HUDEP-2 (cell line): ENCODE results near the gene PBX4.
A peak's percentile ranks its signal among the peaks of the same experiment; 100 is the strongest.

Source experiments
- DNase-seq, 76 experiments: peaks; one replicate each; lab custom pipeline; 2025; ENCODE audit not compliant: unreplicated experiment in 76 of 76; lab: John Stamatoyannopoulos, UW

PBX4 gene

DNA sequence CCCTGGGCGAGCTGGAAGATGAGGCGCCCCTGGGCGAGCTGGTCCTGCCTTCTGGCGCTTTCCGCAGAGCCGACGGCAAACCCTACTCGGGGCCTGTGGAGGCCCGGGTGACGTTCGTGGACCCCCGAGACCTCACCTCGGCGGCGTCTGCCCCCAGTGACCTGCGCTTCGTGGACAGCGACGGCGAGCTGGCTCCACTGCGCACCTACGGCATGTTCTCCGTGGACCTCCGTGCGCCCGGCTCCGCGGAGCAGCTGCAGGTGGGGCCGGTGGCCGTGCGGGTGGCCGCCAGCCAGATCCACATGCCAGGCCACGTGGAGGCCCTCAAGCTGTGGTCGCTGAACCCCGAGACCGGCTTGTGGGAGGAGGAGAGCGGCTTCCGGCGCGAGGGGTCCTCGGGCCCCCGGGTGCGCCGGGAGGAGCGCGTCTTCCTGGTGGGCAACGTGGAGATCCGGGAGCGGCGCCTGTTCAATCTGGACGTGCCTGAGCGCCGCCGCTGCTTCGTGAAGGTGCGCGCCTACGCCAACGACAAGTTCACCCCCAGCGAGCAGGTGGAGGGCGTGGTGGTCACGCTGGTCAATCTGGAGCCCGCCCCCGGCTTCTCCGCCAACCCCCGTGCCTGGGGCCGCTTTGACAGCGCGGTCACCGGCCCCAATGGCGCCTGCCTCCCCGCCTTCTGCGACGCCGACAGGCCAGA lies 74.1 kb downstream of the PBX4 start:
- no peak for DNase-seq

DNA sequence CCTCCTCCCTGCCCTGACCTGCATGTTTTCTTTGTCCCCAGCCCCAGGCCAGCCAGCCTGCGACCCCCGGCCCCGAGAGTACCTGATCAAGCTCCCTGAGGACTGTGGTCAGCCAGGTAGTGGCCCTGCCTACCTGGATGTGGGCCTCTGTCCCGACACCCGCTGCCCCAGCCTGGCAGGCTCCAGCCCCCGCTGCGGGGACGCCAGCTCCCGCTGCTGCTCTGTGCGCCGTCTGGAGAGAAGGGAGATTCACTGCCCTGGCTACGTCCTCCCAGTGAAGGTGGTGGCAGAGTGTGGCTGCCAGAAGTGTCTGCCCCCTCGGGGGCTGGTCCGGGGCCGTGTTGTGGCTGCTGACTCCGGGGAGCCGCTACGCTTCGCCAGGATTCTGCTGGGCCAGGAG lies 74.8 kb downstream of the PBX4 start:
- DNase-seq = no peak

DNA sequence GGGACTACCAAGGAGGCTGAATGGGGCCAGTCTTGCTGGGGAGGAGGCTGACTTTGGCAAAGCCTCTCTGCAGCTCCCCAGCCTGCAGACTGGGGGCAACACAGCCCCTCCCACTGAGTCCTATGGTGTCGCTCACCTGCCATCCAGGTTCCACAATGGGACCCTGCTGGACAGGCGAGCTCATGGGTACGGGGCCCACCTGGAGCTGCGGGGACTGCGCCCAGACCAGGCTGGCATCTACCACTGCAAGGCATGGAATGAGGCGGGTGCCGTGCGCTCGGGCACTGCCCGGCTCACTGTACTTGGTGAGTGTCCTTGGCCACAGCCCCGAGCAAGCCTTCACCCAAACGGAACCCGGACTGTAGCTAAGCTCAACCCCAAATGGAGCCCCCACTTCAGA lies 75.4 kb downstream of the PBX4 start:
- no peak for DNase-seq

DNA sequence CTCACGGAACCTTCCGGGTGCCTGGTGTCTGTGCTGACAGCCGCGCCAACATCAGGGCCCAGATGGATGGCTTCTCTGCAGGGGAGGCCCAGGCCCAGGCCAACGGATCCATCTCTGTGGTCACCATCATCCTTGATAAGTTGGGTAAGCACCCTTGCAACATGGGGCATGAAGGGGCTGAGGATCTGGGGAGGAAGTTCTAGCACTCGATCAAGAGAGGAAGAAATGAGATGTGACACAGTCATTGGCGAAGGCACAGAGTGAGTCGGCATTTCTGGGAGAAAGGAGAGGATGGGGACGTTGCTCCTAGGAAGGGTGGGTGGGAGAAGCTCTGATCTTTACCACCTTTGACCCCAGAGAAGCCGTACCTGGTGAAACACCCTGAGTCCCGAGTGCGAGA lies 76.0 kb downstream of the PBX4 start:
- no peak for DNase-seq

DNA sequence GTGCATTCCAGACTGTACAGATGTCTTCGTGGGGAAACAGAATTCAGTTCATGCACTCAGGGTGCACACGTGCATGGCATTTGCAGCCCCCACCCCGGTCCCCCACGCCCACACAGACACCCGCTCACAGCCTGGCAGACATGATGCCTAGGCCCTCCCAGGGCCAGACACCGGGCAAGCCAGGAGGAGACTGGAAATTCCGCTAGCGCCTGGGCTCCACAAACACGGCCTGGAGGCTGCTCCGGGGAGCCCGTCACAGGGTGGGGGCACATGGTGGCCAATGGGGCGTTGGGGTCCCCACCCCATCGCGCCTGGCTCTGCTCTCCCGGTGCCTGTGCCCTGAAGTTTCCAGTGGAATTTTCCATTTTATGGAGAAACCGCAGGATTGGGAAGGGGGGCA lies 76.9 kb downstream of the PBX4 start:
- DNase-seq = no peak

DNA sequence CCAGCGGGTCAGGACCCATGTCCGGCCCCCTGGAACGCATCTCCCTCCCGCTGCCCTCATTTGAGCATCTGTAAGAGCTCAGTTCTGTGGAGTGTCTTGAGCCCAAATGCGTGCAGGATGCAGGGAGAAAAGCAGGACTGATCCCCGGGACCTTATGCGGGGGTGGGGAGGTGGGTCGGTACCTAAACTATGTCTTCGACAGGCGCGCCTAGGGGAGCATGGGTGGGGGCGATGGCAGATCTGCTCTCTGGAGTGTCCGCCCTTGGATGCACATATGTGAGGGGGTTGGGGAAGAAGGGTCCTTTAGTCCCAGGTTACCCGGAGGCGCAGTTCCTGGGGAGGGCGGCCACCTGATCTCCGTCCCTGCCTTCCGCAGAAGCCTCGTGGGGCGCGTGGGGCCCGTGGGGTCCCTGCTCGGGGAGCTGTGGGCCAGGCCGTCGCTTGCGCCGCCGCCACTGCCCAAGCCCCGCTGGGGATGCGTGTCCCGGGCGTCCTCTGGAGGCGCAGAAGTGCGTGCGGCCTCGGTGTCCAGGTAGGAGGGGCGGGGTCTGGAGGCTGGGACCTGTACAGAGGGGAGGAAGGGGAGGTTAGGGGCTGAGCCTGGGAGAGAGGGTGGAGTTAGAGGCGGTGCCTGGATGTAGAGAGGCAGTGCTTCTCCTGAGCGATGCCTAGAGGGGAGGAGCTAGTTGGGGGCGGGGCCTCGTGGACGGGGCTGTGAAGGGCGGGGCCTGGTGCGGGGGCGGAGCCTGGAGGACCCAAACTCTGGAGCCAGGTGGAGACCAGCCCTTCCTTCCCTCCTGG lies 77.6 kb downstream of the PBX4 start:
- peak in 74 of 76 experiments; percentile 41 to 97 (median 85) for DNase-seq

DNA sequence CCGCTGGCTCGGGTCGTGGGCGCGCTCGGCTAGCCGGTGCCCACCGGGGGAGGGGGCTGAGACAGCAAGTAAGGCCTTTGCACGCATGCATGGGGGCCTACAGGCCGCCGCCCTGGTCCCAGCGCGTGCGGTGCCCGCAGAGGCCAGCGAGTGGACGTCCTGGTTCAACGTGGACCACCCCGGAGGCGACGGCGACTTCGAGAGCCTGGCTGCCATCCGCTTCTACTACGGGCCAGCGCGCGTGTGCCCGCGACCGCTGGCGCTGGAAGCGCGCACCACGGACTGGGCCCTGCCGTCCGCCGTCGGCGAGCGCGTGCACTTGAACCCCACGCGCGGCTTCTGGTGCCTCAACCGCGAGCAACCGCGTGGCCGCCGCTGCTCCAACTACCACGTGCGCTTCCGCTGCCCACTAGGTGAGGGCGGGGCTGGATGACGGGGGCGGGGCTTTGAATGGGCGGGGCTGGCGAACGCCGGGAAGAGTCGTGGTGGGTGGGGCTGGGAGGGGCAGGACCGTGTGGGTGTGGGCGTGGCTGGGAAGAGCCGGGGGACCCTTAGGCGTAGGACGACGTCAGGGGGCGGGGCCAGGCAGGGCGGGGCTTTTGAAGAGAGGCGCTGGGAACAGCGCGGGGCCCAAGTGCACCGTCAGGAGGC lies 78.3 kb downstream of the PBX4 start:
- DNase-seq = peak in 75 of 76 experiments; percentile 43 to 100 (median 96)

DNA sequence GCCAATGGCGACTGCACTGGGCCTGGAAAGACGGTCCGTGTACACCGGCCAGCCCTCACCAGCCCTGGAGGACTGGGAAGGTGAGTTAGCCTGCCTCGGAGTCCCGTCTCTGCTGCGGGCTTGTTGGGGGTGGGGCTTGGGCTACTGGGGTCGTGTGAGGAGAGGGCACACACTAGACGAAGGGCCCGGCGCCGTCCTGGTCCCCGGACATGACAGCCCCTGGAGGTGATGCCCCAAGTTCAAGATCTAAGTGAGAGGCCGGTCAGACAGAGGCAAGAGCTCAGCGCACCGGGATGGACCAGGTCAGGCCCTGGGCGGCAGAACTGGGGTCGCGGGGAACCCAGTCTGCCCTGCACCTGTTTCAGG lies 78.8 kb downstream of the PBX4 start:
- peak in 2 of 76 experiments; percentile 26 to 59 for DNase-seq

DNA sequence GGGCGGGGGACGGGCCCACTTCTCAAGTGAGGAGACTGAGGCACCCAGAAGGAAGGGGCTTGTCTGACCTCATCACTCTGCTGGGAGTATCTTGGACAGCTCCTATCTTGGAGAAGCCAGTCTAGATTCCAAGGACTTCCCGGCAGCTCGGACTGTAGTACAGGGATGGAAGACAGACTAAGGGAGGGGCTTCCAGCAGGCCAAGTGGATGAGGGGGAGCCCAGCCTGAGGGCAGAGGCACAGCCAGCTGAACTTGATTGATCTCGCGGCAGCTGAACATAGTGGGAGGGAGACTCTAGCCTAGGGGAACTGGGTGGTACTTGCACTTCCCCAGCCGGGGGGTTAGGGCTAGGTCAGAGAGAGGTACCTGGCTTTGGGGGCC lies 79.7 kb downstream of the PBX4 start:
- DNase-seq = peak in 3 of 76 experiments; percentile 15 to 22 (median 18)

DNA sequence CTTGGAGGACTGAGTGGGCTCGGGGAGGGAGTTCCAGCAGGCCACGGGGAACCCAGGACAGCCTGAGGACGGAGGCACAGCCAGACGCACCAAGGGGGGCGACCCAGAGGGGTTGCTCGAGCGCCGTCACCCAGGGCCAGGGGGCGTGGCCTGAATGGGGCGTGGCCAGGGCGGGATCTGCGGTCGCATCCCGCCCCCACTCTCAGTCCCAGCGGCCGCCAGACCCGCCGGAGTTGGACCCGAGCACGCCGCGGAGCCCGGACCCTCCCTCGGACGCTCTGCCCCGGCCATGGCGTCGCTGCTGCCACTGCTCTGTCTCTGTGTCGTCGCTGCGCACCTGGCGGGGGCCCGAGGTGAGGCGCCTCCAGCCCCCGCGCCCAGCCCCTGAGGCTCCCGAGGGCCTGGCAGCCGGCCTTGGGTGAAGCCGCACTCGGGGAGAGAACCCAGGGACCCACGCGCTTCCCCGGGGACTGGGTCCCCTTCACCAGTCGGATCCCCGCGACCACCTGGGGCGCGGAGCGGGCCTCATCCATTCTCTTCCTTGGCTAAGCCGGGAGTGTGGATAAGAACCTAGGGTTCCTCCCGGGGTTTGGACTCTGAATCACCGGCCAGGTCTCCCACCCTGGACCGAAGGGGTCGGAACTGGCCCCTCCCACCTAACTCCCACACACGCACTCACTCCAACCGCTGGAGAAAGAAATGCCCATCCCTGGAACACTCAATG lies 80.3 kb downstream of the PBX4 start, which contains the start of gene CILP2:
CILP2 (plus strand) TSS at position 205 of the 724 bp plus-strand sequence; CDS start at position 290, 85 bp downstream.
- peak in 34 of 76 experiments; percentile 11 to 65 (median 29) for DNase-seq

DNA sequence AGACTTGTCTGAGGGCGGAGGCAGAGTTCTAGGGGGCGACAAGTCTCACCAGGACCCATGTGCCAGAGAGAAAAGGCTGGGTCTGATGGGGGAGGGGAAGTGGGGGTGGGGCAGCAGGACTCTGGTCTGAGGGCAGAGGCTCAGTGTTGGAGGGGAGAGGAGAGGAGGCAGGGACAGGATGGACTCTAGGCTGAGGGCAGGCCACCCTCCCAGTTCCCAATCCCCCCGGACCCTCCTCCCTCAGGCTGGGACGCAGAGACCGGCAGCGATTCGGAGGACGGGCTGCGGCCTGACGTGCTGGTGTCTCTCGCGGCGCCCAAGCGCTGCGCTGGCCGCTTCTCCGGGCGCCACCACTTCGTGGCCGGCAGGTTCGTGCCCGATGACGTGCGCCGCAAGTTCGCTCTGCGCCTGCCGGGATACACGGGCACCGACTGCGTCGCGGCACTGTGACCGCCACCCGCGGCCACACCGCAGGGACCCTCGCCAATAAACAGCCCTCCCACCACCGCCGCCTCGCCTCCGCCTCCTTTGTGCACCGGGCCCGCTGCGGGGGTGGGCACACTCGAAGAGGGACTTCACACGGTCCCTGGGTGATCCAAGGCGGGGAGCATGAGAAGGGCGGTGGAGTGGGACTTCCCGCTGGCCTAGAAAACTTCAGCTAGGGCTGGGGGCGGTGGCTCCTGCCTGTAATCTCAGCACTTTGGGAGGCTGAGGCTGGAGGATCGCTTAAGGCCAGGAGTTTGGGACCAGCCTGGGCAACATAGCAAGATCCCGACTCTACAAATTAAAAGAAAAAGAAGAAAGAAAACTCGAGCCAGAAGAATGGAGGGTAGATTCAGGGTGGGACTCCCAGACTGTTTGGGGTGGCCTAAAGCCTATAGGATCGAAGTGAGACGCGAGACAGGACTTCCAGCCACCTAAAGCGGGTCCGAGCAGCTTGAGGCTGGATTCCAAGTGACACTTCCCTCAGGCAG lies 81.1 kb downstream of the PBX4 start:
- DNase-seq = no peak

DNA sequence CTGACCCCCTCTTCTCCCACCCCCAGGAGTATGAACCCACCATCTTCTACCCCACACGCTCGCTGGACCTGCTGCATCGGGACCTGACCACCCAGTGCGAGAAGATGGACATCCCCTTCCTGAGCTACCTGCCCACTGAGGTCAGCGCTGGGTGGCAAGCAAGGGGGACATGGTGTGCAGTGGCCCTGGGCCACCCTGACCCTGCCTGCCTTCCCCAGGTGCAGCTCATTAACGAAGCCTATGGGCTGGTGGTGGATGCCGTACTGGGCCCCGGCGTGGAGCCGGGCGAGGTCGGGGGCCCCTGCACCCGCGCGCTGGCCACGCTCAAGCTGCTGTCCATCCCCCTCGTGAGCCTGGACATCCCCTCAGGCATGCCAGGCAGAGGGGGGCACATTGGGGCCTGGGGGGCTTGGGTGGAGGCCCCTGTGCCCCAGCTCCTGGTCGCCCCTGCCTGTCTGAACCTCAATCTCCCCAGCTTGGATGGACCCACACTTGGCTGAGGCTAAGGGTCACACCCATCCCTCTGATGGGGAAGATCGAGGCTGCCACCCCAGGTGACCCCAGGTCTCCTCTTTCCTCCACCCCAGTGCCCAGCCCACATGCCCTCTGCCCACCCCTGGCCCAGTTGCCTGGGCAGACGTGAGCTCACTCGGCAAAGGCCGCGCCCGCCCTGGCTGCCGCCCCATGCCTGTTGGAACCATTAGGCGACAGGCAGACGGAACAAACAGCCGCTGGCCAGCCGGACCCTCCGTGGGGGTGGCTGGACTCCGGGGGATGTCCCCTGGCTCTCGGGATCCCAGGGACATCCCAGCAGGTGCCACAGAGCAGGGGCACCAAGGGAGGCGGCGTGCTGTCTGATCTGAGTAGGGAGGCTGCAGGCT lies 82.9 kb downstream of the PBX4 start:
- DNase-seq = no peak

DNA sequence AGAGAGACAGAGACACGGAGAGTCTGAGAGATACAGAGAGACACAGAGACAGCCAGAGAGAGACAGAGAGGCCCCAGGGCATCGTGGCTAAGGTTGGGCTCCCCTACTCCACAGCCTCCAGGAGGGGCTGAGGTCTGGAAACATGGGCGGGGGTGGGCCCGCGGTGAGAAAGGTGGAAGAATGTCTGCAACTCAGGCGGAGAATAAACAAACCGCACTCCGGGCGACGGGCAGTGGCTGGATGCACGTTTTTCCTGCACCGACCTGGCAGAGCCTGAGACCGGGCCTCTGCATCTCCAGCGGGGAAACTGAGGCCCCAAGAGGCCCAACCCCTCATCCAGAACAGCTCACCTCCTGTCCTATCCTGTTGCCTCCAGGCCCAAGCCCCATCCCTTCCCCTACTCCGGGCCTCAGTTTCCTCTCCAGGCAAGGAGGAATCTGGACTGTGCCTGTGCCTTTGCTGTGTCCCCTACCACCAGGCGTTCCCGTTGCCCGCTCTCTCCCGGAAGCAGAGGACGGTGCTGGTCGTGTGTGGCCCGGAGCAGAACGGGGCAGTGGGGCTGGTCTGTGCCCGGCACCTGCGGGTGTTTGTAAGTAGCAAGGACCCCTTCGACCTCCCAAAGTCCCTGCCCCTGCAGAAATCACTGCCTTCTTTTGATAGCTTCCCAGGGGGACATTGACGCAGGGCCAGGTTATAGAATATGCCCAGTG lies 83.8 kb downstream of the PBX4 start:
- DNase-seq = no peak

DNA sequence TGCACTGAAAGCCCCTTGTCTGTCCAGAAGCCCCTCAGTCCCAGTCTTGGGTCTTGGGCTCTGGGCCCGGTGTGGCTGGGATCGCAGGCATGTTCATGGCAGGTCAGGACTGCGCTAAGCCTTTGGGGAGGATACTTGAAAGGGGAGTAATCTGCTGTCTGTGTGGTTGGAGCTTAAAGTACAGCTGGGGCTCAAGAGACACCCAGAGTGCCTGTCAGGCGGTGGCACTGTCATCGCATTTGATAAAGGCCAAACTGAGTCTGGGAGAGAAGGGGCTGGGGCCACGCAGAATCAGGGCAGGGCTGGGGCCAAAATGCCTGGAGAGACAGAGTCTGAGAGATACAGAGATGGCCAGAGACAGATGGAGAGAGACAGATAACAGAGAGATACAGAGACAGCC lies 84.6 kb downstream of the PBX4 start:
- peak in 12 of 76 experiments; percentile 10 to 41 (median 20) for DNase-seq

DNA sequence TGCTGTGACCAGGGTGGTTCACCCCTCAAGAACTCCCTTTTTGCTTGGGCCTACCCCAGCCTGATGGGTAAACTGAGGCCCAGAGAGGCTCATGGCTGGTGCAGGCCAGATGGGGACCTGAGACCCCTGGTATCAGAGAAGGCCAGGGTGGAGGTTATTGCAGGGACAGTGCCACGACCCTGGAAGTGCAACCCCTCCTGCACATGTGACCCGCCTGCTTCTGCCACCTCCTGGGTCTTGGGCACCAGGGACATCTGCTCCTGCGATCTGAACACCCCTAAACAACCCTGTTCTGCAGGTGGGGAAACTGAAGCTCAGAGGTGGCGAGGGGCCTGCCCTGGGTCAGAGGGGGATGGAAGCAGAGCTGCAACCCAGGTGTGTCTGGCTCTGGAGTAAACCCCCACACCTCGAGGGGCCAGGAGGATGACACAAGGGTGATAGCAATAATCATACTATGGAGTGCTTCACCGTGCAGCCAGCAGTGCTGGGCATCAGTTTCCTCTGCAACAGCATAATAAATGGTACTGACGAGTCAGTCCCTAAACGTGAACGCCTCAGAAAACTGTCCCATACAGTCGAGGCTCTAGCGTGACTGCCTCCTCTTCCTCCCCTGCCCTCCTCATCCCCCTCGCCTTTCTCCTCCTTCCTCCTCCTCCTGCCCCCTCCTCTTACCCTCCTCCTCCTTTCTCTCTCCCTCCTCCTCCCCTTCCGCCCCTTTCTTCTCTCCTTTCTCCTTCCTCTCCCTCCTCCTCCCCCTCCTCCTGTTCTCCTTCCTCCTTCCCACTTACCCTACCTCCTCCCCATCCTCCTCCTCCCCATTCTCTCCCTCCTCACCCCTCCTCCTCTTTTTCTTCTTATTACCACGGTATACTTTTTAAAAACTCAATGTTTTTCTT lies 85.4 kb downstream of the PBX4 start:
- DNase-seq = no peak

DNA sequence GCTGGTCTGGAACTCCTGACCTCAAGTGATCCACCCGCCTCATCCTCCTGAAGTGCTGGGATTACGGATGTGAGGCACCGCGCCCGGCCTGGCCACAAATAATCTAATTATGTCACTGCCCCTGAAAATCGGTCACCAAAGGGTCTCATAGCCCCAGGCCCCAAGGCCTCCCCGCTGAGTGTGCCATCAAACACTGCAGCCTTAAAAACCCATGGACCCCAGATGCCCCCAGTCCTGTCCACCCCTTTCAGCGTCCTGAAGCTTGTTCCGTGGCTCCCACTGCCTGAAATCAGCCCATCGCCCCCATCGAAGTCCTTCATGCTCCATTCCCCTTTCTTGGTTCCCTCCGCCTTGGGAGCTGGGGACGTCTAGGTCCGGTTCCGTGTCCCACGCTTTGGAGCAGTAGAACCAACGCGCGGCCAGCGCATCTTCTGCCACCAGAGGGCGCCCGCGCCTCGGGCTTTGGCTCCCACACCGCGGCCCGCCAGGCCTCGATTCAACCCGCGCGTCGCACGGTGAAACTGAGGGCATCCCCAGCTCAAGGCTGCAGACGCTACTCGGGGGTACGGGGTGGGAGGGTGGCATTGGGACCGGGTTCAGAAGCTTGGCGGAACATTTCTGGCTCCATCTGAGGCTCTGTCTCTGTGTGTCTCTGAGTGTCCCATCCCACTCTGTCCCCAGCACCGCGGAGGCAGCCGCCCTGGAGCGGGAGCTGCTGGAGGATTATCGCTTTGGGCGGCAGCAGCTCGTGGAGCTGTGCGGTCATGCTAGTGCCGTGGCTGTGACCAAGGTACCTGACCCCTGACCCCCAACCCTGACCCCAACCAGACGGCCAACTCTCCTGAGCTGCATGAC lies 86.3 kb downstream of the PBX4 start:
- peak in 64 of 76 experiments; percentile 8 to 84 (median 67) for DNase-seq
